SK-N-SH (cell line): ENCODE results near the gene SLC1A7.

Source experiments
- FOXM1 ChIP-seq: IDR thresholded peaks from 2 replicates; pipeline ENCODE4 v1.4.0; 2012; ENCODE audit warnings: low read depth, mild to moderate bottlenecking
- POLR2AphosphoS5 ChIP-seq: IDR thresholded peaks from 2 replicates; pipeline ENCODE4 v1.6.1; 2012; ENCODE audit warnings: low read depth, low read length
- RAD21 ChIP-seq: IDR thresholded peaks from 2 replicates; pipeline ENCODE4 v1.6.1; 2012; ENCODE audit warnings: mild to moderate bottlenecking, low read length
- SIN3A ChIP-seq: IDR thresholded peaks from 2 replicates; pipeline ENCODE4 v1.6.1; 2012; ENCODE audit warnings: low read depth, mild to moderate bottlenecking, low read length, moderate library complexity, borderline replicate concordance
- SMC3 ChIP-seq: IDR thresholded peaks from 2 replicates; pipeline ENCODE4 v1.6.1; 2012; ENCODE audit warnings: low read depth, low read length, improper control_type of control experiment
- TF ChIP-seq, protein P1 (sequence below): fragments of 200-600 bp; sonication (generic); IDR thresholded peaks from 2 replicates; pipeline ENCODE4 v1.6.1; 2017; ENCODE audit warnings: antibody characterized with exemption, mild to moderate bottlenecking, moderate library complexity

DNA sequence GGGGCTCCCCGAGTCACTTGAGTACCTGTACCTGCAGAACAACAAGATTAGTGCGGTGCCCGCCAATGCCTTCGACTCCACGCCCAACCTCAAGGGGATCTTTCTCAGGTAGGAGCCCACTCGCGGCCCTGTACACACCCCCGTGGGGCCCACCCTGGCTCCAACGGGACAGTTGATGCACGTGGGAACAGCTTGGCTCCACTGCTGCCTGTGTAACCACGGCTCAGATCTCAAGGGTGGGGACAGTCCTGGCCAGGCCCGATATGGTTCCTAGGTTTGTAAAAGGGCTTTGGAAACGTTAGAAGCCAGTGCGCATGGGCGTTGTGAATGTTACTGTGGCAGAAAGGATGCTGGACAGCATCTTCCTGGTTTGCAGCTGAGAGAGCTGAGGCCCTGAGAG is 61.7 kb downstream of the SLC1A7 start:
- TF ChIP-seq POLR2AphosphoS5 (no peak), SIN3A (no peak), SMC3 (no peak), FOXM1 (no peak), RAD21 (no peak)
- TF ChIP-seq, protein P1, sequence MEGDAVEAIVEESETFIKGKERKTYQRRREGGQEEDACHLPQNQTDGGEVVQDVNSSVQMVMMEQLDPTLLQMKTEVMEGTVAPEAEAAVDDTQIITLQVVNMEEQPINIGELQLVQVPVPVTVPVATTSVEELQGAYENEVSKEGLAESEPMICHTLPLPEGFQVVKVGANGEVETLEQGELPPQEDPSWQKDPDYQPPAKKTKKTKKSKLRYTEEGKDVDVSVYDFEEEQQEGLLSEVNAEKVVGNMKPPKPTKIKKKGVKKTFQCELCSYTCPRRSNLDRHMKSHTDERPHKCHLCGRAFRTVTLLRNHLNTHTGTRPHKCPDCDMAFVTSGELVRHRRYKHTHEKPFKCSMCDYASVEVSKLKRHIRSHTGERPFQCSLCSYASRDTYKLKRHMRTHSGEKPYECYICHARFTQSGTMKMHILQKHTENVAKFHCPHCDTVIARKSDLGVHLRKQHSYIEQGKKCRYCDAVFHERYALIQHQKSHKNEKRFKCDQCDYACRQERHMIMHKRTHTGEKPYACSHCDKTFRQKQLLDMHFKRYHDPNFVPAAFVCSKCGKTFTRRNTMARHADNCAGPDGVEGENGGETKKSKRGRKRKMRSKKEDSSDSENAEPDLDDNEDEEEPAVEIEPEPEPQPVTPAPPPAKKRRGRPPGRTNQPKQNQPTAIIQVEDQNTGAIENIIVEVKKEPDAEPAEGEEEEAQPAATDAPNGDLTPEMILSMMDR, result no peak
